ENCODE data around the gene CLEC11A.

GRCh38 chr19:50750010-50750409 is 26.8 kb downstream of the CLEC11A start:
- no peak for TF ChIP-seq CTCF (IDR thresholded peaks at IDR 0.05; ENCODE audit: low read depth, low read length)
- TF ChIP-seq POLR2A (IDR thresholded peaks at IDR 0.05; ENCODE audit: extremely low read depth, insufficient read length), result no peak
